ENCODE measurements around the gene TIFAB. TPM values are rescaled to one million over a fixed set of nuclear protein-coding genes. Genes with fewer than 3 reads are reported as not detected.

The TIFAB gene
- polyA plus RNA-seq (2012; rRNA removed): not detected in 2 replicates
- polyA plus RNA-seq (2012; cell fraction: cytosol; rRNA removed): not detected in 2 replicates
- not detected in 2 replicates for polyA plus RNA-seq (2012; cell fraction: nucleus; rRNA removed)

DNA sequence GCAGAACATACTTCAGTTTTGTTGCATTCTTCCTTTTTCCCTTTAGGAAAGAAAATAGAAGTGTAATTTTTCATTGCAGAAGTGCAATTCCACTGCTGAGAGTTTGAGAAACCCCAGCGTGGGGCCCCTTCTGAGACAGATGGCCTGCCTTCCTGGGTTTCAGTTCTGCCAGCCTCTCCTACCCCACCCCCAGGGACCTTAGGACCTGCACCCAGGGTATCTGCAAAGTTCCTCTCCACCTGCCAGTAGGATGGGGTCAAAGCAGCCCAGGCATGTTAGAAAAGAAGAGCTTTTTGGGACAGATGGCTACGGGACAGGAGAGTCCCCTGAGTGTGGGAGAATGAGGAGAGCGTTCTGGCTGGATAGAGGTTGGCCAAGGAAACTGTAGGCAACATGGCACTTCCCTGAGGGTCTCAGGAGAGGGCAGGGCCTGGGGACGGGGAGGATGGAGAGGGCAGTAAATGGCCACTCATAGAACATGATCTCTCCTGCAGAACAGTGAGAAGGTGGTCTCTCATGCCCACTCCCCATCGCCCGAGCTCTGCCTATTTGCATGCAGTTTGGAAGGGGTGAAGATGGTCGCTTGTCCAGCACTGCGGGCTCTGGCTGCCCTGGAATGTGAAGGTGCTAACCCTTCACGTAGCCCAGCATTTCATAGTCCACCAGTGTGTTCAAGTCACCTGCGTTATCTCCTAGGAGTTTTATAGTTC, at the start of gene TIFAB:
TSS of gene TIFAB (minus strand) at position 31 of the 710 bp plus-strand sequence. CDS start 2,412 bp downstream, outside the sequence.
- H3K79me2 ChIP-seq (ENCODE audit: insufficient read depth): no peaks in the 10 kb centered on the region
- H4K20me1 ChIP-seq (ENCODE audit: insufficient read depth): no peaks in the 10 kb centered on the region
- H2AFZ ChIP-seq (ENCODE audit: low read depth): no peak within 1 kb of the TSS
- H3K4me2 ChIP-seq: no peak within 1 kb of the TSS
- H3K9me2 ChIP-seq: no peaks in the 10 kb centered on the region
- no peaks in the 10 kb centered on the region for H3K4me1 ChIP-seq (ENCODE audit: control insufficient read depth in 1 of 2, insufficient read depth in 2 of 2, low read depth in 1 of 2, low read length in 1 of 2)
- H3K9me3 ChIP-seq: no peaks in the 10 kb centered on the region
- no peak for DNase-seq
- no peaks in the 10 kb centered on the region for H3K36me3 ChIP-seq (replicated peaks in 1 of 2; ENCODE audit: control insufficient read depth in 1 of 2, insufficient read depth in 2 of 2, low read length in 1 of 2)
- no peak within 1 kb of the TSS for H3K4me3 ChIP-seq (ENCODE audit: low read depth in 2 of 2, low read length in 1 of 2)
- H3K9ac ChIP-seq: no peak within 1 kb of the TSS
- 57% methylated on average over 10 of the region's 10 CpGs for WGBS (ENCODE audit: low lambda C conversion rate)
- TF ChIP-seq EZH2phosphoT487 (IDR thresholded peaks at IDR 0.05; ENCODE audit: borderline replicate concordance, low read depth) (no peak), MXI1 (IDR thresholded peaks at IDR 0.05; ENCODE audit: low read depth, low read length) (no peak), CTCF (IDR thresholded peaks at IDR 0.05) (no peak), RXRA (IDR thresholded peaks at IDR 0.05; ENCODE audit: borderline replicate concordance, low read depth) (no peak), GATA2 (CRISPR knock-in tag; IDR thresholded peaks at IDR 0.05) (no peak), FOXJ3 (CRISPR knock-in tag; IDR thresholded peaks at IDR 0.05) (no peak), YY1 (IDR thresholded peaks at IDR 0.05; ENCODE audit: low read depth) (no peak), POLR2AphosphoS5 (IDR thresholded peaks at IDR 0.05; ENCODE audit: low read depth, low read length) (no peak), TAF1 (IDR thresholded peaks at IDR 0.05; ENCODE audit: borderline replicate concordance, low read depth, low read length) (no peak), RAD21 (IDR thresholded peaks at IDR 0.05; ENCODE audit: low read length) (no peak), MEF2A (IDR thresholded peaks at IDR 0.05; ENCODE audit: borderline replicate concordance, low read depth) (no peak), USF2 (IDR thresholded peaks at IDR 0.05; ENCODE audit: borderline replicate concordance, low read depth, low read length) (no peak), RCOR1 (IDR thresholded peaks at IDR 0.05; ENCODE audit: low read length) (no peak), TEAD4 (IDR thresholded peaks at IDR 0.05; ENCODE audit: borderline replicate concordance, insufficient read depth) (no peak), PBX3 (IDR thresholded peaks at IDR 0.05) (no peak), NFIC (IDR thresholded peaks at IDR 0.05; ENCODE audit: borderline replicate concordance) (no peak), MAX (IDR thresholded peaks at IDR 0.05; ENCODE audit: low read depth) (no peak), CHD2 (IDR thresholded peaks at IDR 0.05; ENCODE audit: low read length, partially characterized antibody) (no peak)
- TF ChIP-seq, protein P1, sequence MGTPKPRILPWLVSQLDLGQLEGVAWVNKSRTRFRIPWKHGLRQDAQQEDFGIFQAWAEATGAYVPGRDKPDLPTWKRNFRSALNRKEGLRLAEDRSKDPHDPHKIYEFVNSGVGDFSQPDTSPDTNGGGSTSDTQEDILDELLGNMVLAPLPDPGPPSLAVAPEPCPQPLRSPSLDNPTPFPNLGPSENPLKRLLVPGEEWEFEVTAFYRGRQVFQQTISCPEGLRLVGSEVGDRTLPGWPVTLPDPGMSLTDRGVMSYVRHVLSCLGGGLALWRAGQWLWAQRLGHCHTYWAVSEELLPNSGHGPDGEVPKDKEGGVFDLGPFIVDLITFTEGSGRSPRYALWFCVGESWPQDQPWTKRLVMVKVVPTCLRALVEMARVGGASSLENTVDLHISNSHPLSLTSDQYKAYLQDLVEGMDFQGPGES (IDR thresholded peaks at IDR 0.05; ENCODE audit: low read depth, low read length): no peak
- TF ChIP-seq, protein P2, sequence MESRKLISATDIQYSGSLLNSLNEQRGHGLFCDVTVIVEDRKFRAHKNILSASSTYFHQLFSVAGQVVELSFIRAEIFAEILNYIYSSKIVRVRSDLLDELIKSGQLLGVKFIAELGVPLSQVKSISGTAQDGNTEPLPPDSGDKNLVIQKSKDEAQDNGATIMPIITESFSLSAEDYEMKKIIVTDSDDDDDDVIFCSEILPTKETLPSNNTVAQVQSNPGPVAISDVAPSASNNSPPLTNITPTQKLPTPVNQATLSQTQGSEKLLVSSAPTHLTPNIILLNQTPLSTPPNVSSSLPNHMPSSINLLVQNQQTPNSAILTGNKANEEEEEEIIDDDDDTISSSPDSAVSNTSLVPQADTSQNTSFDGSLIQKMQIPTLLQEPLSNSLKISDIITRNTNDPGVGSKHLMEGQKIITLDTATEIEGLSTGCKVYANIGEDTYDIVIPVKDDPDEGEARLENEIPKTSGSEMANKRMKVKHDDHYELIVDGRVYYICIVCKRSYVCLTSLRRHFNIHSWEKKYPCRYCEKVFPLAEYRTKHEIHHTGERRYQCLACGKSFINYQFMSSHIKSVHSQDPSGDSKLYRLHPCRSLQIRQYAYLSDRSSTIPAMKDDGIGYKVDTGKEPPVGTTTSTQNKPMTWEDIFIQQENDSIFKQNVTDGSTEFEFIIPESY (IDR thresholded peaks at IDR 0.05; ENCODE audit: borderline replicate concordance, low read depth): no peak
- H3F3A ChIP-seq (replicated peaks; ENCODE audit: insufficient read depth): no peaks in the 10 kb centered on the region
- ChIA-PET CTCF (interaction anchor here (0.6 to 2.5 kb wide), 4 partner anchors 9 to 27 kb away, joined by 3 to 12 read pairs (median 3); no protein-coding TSS in a partner anchor), POLR2A (no interaction called here)
- peaks cover 27% of the 10 kb centered on the region for H3K27me3 ChIP-seq (ENCODE audit: insufficient read depth)
- H3K27ac ChIP-seq (ENCODE audit: low read depth in 2 of 2, low read length in 1 of 2): no peak within 1 kb of the TSS
